ENCODE measurements around the gene UMODL1.

Gene UMODL1

DNA sequence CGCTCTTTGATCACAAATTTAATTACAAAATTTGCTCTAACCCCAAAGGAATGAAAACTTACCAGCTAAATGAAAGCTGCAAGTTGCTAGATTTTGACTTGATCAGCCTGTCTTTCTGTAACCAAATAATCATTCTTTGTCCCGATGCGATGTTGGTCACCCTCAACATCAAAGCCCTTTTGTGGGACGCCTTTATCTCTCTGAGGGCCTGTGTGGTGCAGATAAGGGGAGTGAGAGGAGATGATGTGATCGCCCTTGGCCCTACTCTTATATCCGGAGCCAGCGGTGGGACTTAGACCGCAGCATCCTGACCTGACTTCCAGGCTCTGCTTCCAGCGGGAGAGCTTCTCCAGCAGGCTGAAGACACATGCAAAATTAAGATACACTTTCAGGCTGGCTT lies 19.3 kb upstream of the UMODL1 start:
- TF ChIP-seq, protein P1, sequence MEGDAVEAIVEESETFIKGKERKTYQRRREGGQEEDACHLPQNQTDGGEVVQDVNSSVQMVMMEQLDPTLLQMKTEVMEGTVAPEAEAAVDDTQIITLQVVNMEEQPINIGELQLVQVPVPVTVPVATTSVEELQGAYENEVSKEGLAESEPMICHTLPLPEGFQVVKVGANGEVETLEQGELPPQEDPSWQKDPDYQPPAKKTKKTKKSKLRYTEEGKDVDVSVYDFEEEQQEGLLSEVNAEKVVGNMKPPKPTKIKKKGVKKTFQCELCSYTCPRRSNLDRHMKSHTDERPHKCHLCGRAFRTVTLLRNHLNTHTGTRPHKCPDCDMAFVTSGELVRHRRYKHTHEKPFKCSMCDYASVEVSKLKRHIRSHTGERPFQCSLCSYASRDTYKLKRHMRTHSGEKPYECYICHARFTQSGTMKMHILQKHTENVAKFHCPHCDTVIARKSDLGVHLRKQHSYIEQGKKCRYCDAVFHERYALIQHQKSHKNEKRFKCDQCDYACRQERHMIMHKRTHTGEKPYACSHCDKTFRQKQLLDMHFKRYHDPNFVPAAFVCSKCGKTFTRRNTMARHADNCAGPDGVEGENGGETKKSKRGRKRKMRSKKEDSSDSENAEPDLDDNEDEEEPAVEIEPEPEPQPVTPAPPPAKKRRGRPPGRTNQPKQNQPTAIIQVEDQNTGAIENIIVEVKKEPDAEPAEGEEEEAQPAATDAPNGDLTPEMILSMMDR (IDR thresholded peaks at IDR 0.05) = no peak
- no peaks in the 10 kb centered on the region for H3K27me3 ChIP-seq (ENCODE audit: control insufficient read depth, insufficient read depth, low read length)
- no peaks in the 10 kb centered on the region for H3K79me2 ChIP-seq
- H3K4me1 ChIP-seq = no peaks in the 10 kb centered on the region
- no peaks in the 10 kb centered on the region for H3K9me3 ChIP-seq (ENCODE audit: control insufficient read depth, low read length)
- H3K4me2 ChIP-seq (ENCODE audit: low read length) = no peak overlapping the region
- H3K27ac ChIP-seq = no peak overlapping the region
- no peak overlapping the region for H2AFZ ChIP-seq
- H3K36me3 ChIP-seq (ENCODE audit: control insufficient read depth, insufficient read depth, low read length) = no peaks in the 10 kb centered on the region
- H3K4me3 ChIP-seq (ENCODE audit: low read depth, low read length) = no peak overlapping the region
- no peak overlapping the region for H3K9ac ChIP-seq

DNA sequence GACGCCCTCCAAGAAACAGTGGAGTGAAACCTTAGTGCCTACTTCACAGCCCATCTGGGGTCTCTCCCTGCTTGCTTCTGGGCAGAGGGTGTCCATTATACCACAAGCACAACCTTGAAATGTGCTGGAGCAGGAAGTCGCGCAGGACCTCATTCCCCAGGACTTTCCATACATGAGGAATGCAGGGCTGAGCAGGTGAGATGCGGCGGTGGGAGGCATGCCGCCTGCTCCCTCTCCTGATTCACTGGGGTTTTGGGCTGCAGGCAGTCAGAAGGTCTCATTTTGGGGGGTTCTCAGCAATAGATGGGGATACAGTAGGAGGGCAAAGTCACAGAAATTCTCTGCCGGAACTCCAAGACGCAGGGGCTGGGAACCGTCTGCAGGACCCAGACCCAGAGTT lies 15.7 kb upstream of the UMODL1 start:
- no peaks in the 10 kb centered on the region for H3K9me3 ChIP-seq (ENCODE audit: control insufficient read depth, low read length)
- no peaks in the 10 kb centered on the region for H3K27me3 ChIP-seq (ENCODE audit: control insufficient read depth, insufficient read depth, low read length)
- no peak overlapping the region for H3K4me3 ChIP-seq (ENCODE audit: low read depth, low read length)
- H3K79me2 ChIP-seq = no peaks in the 10 kb centered on the region
- H3K9ac ChIP-seq = no peak overlapping the region
- H2AFZ ChIP-seq = no peak overlapping the region
- TF ChIP-seq, protein P1 (IDR thresholded peaks at IDR 0.05) = no peak
- H3K4me1 ChIP-seq = peaks cover 3% of the 10 kb centered on the region
- H3K27ac ChIP-seq = no peak overlapping the region
- H3K4me2 ChIP-seq (ENCODE audit: low read length) = no peak overlapping the region
- H3K36me3 ChIP-seq (ENCODE audit: control insufficient read depth, insufficient read depth, low read length) = no peaks in the 10 kb centered on the region

DNA sequence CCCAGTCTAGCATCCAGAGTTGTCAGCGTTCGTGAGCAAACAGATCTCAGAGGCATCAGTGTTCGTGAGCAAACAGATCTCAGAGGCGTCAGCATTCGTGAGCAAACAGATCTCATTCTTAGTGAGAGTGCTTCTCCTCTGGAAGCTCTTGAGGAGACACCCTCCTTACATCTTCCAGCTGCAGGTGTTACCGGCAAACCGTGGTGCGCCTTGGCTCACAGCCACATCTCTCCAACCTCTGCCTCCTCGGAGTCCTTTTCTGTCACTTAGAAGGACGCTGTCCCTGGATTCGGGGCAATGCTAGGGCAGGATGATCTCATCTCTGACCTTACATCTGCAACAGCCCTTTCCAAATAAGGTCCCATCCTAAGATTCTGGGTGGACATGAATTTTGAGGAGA lies 14.6 kb upstream of the UMODL1 start:
- Histone ChIP-seq H3K4me2 (ENCODE audit: low read length) (peak overlapping the region; percentile 26), H3K9me3 (ENCODE audit: control insufficient read depth, low read length) (no peaks in the 10 kb centered on the region), H2AFZ (no peak overlapping the region), H3K36me3 (ENCODE audit: control insufficient read depth, insufficient read depth, low read length) (no peaks in the 10 kb centered on the region), H3K27me3 (ENCODE audit: control insufficient read depth, insufficient read depth, low read length) (no peaks in the 10 kb centered on the region), H3K27ac (no peak overlapping the region), H3K9ac (no peak overlapping the region), H3K79me2 (no peaks in the 10 kb centered on the region), H3K4me1 (peaks cover 3% of the 10 kb centered on the region), H3K4me3 (ENCODE audit: low read depth, low read length) (no peak overlapping the region)
- TF ChIP-seq, protein P1 (IDR thresholded peaks at IDR 0.05) = no peak

DNA sequence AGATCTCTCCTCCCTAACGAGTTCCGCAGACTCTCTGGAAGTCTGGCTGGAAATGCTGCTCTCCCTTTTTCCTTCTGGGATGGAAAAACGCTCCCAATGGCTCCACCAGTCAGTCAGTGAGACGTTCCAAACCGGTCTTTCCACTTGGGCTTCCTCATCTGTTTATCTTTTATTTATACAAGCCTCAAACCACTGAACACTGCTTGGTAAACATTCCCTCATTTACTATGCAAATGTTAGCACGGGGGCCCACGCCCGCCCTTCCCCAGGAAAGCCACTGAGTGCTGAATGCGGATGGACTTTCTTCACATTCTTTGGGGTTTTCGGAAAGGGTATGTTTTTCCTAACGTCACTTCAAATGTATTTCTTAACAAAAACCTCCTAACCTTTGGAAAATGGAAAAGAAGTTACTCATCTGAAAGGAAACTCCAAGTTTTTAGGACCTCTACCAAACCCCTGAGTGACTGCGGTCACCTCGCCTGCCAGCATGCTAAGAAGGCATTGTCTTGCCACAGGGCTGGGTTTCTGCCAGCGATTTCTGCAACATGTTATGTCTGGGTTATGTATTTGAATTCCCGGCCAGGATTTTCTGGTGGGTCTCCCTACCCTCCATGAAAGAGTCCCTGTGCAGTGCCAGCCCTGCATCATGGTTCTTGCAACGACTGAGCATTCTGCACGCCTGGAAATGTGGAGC lies 14.0 kb upstream of the UMODL1 start:
- no peak overlapping the region for H2AFZ ChIP-seq
- no peak overlapping the region for H3K4me3 ChIP-seq (ENCODE audit: low read depth, low read length)
- H3K9me3 ChIP-seq (ENCODE audit: control insufficient read depth, low read length) = no peaks in the 10 kb centered on the region
- TF ChIP-seq, protein P1 (IDR thresholded peaks at IDR 0.05) = no peak
- no peaks in the 10 kb centered on the region for H3K27me3 ChIP-seq (ENCODE audit: control insufficient read depth, insufficient read depth, low read length)
- H3K4me1 ChIP-seq = peaks cover 3% of the 10 kb centered on the region
- peak overlapping the region; percentile 26 for H3K4me2 ChIP-seq (ENCODE audit: low read length)
- no peak overlapping the region for H3K9ac ChIP-seq
- H3K27ac ChIP-seq = no peak overlapping the region
- H3K36me3 ChIP-seq (ENCODE audit: control insufficient read depth, insufficient read depth, low read length) = no peaks in the 10 kb centered on the region
- no peaks in the 10 kb centered on the region for H3K79me2 ChIP-seq

DNA sequence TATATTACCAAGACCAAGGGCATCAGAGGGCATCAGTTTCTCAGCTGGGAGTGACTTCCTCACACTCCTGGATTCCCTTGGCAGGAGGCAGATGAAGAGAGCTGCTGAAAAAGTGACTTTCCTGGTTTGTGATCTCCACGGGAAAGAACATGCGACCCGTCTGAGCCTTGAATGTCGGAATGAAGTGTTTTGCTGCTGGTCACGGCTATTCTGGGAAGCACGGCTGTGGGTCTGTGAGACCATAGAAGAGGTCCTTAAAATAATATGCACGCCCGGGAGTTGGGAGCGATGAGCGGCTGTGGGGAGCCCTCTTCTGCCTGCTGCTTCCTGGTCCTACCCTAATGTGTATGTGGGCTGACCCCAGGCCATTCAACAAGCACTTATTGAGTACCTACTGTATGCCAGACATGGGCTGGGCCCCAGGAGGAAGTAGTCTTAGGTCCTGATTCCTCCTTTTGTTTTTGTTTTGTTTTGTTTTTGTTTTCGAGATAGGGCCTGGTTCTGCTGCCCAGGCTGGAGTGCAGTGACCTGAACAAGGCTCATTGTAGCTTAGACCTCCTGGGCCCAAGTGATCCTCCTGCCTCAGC lies 13.2 kb upstream of the UMODL1 start:
- Histone ChIP-seq H3K27ac (no peak overlapping the region), H3K79me2 (no peaks in the 10 kb centered on the region), H3K4me1 (peaks cover 3% of the 10 kb centered on the region), H3K9me3 (ENCODE audit: control insufficient read depth, low read length) (no peaks in the 10 kb centered on the region), H3K9ac (no peak overlapping the region), H2AFZ (no peak overlapping the region), H3K27me3 (ENCODE audit: control insufficient read depth, insufficient read depth, low read length) (no peaks in the 10 kb centered on the region), H3K4me2 (ENCODE audit: low read length) (no peak overlapping the region), H3K36me3 (ENCODE audit: control insufficient read depth, insufficient read depth, low read length) (no peaks in the 10 kb centered on the region), H3K4me3 (ENCODE audit: low read depth, low read length) (no peak overlapping the region)
- TF ChIP-seq, protein P1 (IDR thresholded peaks at IDR 0.05) = no peak

Measured in parathyroid adenoma (tissue), 2 donors.